HEK293 (cell line): Measurements from ENCODE around the gene PARD3.

Source experiments
- CTCF ChIA-PET: fragments of 350-600 bp; formaldehyde crosslinking; extraction: SDS; loops from one replicate; lab custom pipeline; 2021; ENCODE audit warnings: antibody characterized with exemption; lab: Yijun Ruan, JAX
- POLR2A ChIA-PET: fragments of 300-600 bp; formaldehyde crosslinking; extraction: SDS; loops from one replicate; lab custom pipeline; 2020; ENCODE audit warnings: antibody characterized with exemption, inconsistent platforms; lab: Yijun Ruan, JAX
- H3K27ac ChIP-seq: fragments of 200-500 bp; sonication (Bioruptor generic); 2 replicates; pipeline ENCODE4 v1.5.1; 2014; ENCODE audit warnings: low read depth, low read length, control low read depth, inconsistent platforms; ENCODE audit errors: extremely low read depth
- H3K36me3 ChIP-seq, 2 experiments: fragments of 200-500 bp in 1 of 2; sonication (Bioruptor generic) in 1 of 2; 1 replicate in 1 of 2; 2 replicates in 1 of 2; pipeline ENCODE4 v1.5.1; 2014 to 2017; ENCODE audit warnings: inconsistent platforms in 2 of 2, low read length in 2 of 2; ENCODE audit not compliant: control insufficient read depth in 2 of 2, insufficient read depth in 1 of 2
- H3K4me1 ChIP-seq: fragments of 200-500 bp; sonication (Bioruptor generic); 2 replicates; pipeline ENCODE4 v1.5.1; 2014; ENCODE audit warnings: mild to moderate bottlenecking, low read length, inconsistent platforms; ENCODE audit not compliant: control insufficient read depth, insufficient read depth
- H3K4me3 ChIP-seq: 2 replicates; pipeline ENCODE4 v1.5.1; 2011; ENCODE audit warnings: low read depth, mild to moderate bottlenecking, control low read depth, low read length, moderate library complexity
- H3K9me3 ChIP-seq: fragments of 200-500 bp; sonication (Bioruptor generic); 2 replicates; pipeline ENCODE4 v1.5.1; 2014; ENCODE audit warnings: low read depth, low read length, inconsistent platforms; ENCODE audit not compliant: control insufficient read depth, insufficient read depth
- EGR2 ChIP-seq: fragments of 450-650 bp; formaldehyde crosslinking; IDR thresholded peaks from 2 replicates; pipeline ENCODE4 v1.5.1; 2016; ENCODE audit warnings: low read depth, missing biosample characterization, missing genetic modification characterization
- GLIS2 ChIP-seq: fragments of 450-650 bp; formaldehyde crosslinking; IDR thresholded peaks from 2 replicates; pipeline ENCODE4 v1.5.1; 2016; ENCODE audit warnings: missing biosample characterization, missing genetic modification characterization
- IKZF3 ChIP-seq: fragments of 450-650 bp; IDR thresholded peaks from 2 replicates; pipeline ENCODE4 v1.5.0; 2018; ENCODE audit warnings: missing biosample characterization, mild to moderate bottlenecking, missing genetic modification characterization, moderate library complexity
- PRDM1 ChIP-seq: fragments of 450-650 bp; formaldehyde crosslinking; IDR thresholded peaks from 2 replicates; pipeline ENCODE4; 2016; ENCODE audit warnings: missing biosample characterization, missing genetic modification characterization
- REPIN1 ChIP-seq: fragments of 450-650 bp; formaldehyde crosslinking; IDR thresholded peaks from 2 replicates; pipeline ENCODE4 v1.5.1; 2017; ENCODE audit warnings: missing biosample characterization, missing genetic modification characterization, low read depth
- SALL2 ChIP-seq: fragments of 450-650 bp; formaldehyde crosslinking; IDR thresholded peaks from 2 replicates; pipeline ENCODE4 v1.5.0; 2017; ENCODE audit warnings: missing biosample characterization, mild to moderate bottlenecking, missing genetic modification characterization, borderline replicate concordance
- SETDB1 ChIP-seq: IDR thresholded peaks from one replicate; pipeline ENCODE4 v1.6.1; 2017; ENCODE audit warnings: mild to moderate bottlenecking, low read length, moderate library complexity, mixed read lengths; ENCODE audit not compliant: insufficient read length
- SP2 ChIP-seq: fragments of 450-650 bp; formaldehyde crosslinking; IDR thresholded peaks from 2 replicates; pipeline ENCODE4 v1.5.1; 2016; ENCODE audit warnings: missing biosample characterization, missing genetic modification characterization
- ZBTB1 ChIP-seq: fragments of 450-650 bp; formaldehyde crosslinking; IDR thresholded peaks from 2 replicates; pipeline ENCODE4 v1.5.1; 2016; ENCODE audit warnings: missing biosample characterization, missing genetic modification characterization
- ZBTB26 ChIP-seq: fragments of 450-650 bp; formaldehyde crosslinking; optimal IDR thresholded peaks from 2 replicates; pipeline ENCODE3; 2016; ENCODE audit warnings: missing biosample characterization, mild to moderate bottlenecking, missing genetic modification characterization
- ZFP3 ChIP-seq: fragments of 450-650 bp; formaldehyde crosslinking; IDR thresholded peaks from 2 replicates; pipeline ENCODE4 v1.5.1; 2016; ENCODE audit warnings: low read depth, missing biosample characterization, missing genetic modification characterization
- ZNF214 ChIP-seq: fragments of 450-650 bp; formaldehyde crosslinking; IDR thresholded peaks from 2 replicates; pipeline ENCODE4 v1.5.1; 2017; ENCODE audit warnings: missing biosample characterization, mild to moderate bottlenecking, missing genetic modification characterization, borderline replicate concordance
- ZNF221 ChIP-seq: fragments of 450-650 bp; formaldehyde crosslinking; IDR thresholded peaks from 2 replicates; pipeline ENCODE4 v1.5.1; 2017; ENCODE audit warnings: missing biosample characterization, missing genetic modification characterization, borderline replicate concordance
- ZNF23 ChIP-seq: fragments of 450-650 bp; formaldehyde crosslinking; IDR thresholded peaks from 2 replicates; pipeline ENCODE4 v1.5.1; 2016; ENCODE audit warnings: missing biosample characterization, missing genetic modification characterization, borderline replicate concordance
- ZNF280D ChIP-seq: fragments of 450-650 bp; formaldehyde crosslinking; IDR thresholded peaks from 2 replicates; pipeline ENCODE4 v1.5.1; 2016; ENCODE audit warnings: missing biosample characterization, missing genetic modification characterization
- ZNF335 ChIP-seq: fragments of 450-650 bp; formaldehyde crosslinking; conservative IDR thresholded peaks from 2 replicates; pipeline ENCODE4 v1.5.1; 2016; ENCODE audit warnings: missing biosample characterization, missing genetic modification characterization
- ZNF341 ChIP-seq: fragments of 450-650 bp; formaldehyde crosslinking; IDR thresholded peaks from 2 replicates; pipeline ENCODE4; 2016; ENCODE audit warnings: low read depth, missing biosample characterization, missing genetic modification characterization
- ZNF404 ChIP-seq: fragments of 450-650 bp; formaldehyde crosslinking; IDR thresholded peaks from 2 replicates; pipeline ENCODE4 v1.5.1; 2017; ENCODE audit warnings: missing biosample characterization, missing genetic modification characterization
- ZNF561 ChIP-seq: fragments of 450-650 bp; IDR thresholded peaks from 2 replicates; pipeline ENCODE4 v1.5.1; 2018; ENCODE audit warnings: missing biosample characterization, missing genetic modification characterization, borderline replicate concordance
- ZNF600 ChIP-seq: fragments of 450-650 bp; formaldehyde crosslinking; IDR thresholded peaks from 2 replicates; pipeline ENCODE4 v1.5.1; 2016; ENCODE audit warnings: missing biosample characterization, missing genetic modification characterization
- ZNF654 ChIP-seq: fragments of 450-650 bp; formaldehyde crosslinking; IDR thresholded peaks from 2 replicates; pipeline ENCODE4 v1.5.1; 2016; ENCODE audit warnings: low read depth, missing biosample characterization, missing genetic modification characterization
- ZNF701 ChIP-seq: fragments of 450-650 bp; formaldehyde crosslinking; IDR thresholded peaks from 2 replicates; pipeline ENCODE4 v1.5.1; 2016; ENCODE audit warnings: missing biosample characterization, missing genetic modification characterization
- ZNF707 ChIP-seq: fragments of 450-650 bp; formaldehyde crosslinking; IDR thresholded peaks from 2 replicates; pipeline ENCODE4 v1.5.1; 2016; ENCODE audit warnings: missing biosample characterization, missing genetic modification characterization
- ZNF76 ChIP-seq: fragments of 450-650 bp; formaldehyde crosslinking; IDR thresholded peaks from 2 replicates; pipeline ENCODE4; 2016; ENCODE audit warnings: low read depth, missing biosample characterization, missing genetic modification characterization, borderline replicate concordance
- ZNF837 ChIP-seq: fragments of 450-650 bp; formaldehyde crosslinking; IDR thresholded peaks from 2 replicates; pipeline ENCODE4 v1.5.1; 2016; ENCODE audit warnings: missing biosample characterization, missing genetic modification characterization
- ZSCAN23 ChIP-seq: fragments of 450-650 bp; formaldehyde crosslinking; IDR thresholded peaks from 2 replicates; pipeline ENCODE4 v1.5.1; 2016; ENCODE audit warnings: missing biosample characterization, missing genetic modification characterization
- TF ChIP-seq, protein P1 (sequence below): fragments of 450-650 bp; IDR thresholded peaks from 2 replicates; pipeline ENCODE4 v1.5.1; 2018; ENCODE audit warnings: missing biosample characterization, missing genetic modification characterization
- TF ChIP-seq, protein P2 (sequence below): fragments of 450-650 bp; formaldehyde crosslinking; IDR thresholded peaks from 2 replicates; pipeline ENCODE4 v1.5.1; 2016; ENCODE audit warnings: missing biosample characterization, missing genetic modification characterization

Gene PARD3

GRCh38 chr10:34200355-34200901, 614.7 kb downstream of the PARD3 start:
- Histone ChIP-seq H3K9me3 (no peaks in the 10 kb centered on the region), H3K4me1 (0 out of 2 replicates have a peak, but pooled peaks cover 1% of the 10 kb centered on the region), H3K27ac (no peak overlapping the region), H3K4me3 (no peak overlapping the region), H3K36me3 (no peaks in the 10 kb centered on the region)
- CTCF ChIA-PET = no interaction called here
- POLR2A ChIA-PET = no interaction called here
- TF ChIP-seq ZNF654 (no peak), PRDM1 (tag by site-specific recombination) (no peak), ZSCAN23 (no peak), SETDB1 (no peak), ZNF561 (no peak), ZFP3 (tag by site-specific recombination) (no peak), REPIN1 (tag by site-specific recombination) (no peak), ZNF707 (no peak), SALL2 (tag by site-specific recombination) (no peak), SP2 (tag by site-specific recombination) (no peak), ZNF280D (no peak), ZNF837 (tag by site-specific recombination) (no peak)

- TF ChIP-seq, protein P1, sequence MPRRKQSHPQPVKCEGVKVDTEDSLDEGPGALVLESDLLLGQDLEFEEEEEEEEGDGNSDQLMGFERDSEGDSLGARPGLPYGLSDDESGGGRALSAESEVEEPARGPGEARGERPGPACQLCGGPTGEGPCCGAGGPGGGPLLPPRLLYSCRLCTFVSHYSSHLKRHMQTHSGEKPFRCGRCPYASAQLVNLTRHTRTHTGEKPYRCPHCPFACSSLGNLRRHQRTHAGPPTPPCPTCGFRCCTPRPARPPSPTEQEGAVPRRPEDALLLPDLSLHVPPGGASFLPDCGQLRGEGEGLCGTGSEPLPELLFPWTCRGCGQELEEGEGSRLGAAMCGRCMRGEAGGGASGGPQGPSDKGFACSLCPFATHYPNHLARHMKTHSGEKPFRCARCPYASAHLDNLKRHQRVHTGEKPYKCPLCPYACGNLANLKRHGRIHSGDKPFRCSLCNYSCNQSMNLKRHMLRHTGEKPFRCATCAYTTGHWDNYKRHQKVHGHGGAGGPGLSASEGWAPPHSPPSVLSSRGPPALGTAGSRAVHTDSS (tag by site-specific recombination) = no peak
- TF ChIP-seq ZNF221 (no peak), ZBTB1 (tag by site-specific recombination) (no peak)
- TF ChIP-seq, all 188 proteins: peak for 0
- CTCF ChIA-PET = interaction anchor here (0.8 kb wide), 1 partner anchor 1286 kb away, joined by 3 read pairs; no protein-coding TSS in a partner anchor
- Histone ChIP-seq H3K4me1 (peaks cover 14% of the 10 kb centered on the region), H3K4me3 (no peak overlapping the region), H3K9me3 (no peaks in the 10 kb centered on the region), H3K27ac (no peak overlapping the region), H3K36me3 (no peaks in the 10 kb centered on the region)
- POLR2A ChIA-PET = no interaction called here
Measured at GRCh38 chr10:34198953-34199352, 616.1 kb downstream of the PARD3 start.

DNA sequence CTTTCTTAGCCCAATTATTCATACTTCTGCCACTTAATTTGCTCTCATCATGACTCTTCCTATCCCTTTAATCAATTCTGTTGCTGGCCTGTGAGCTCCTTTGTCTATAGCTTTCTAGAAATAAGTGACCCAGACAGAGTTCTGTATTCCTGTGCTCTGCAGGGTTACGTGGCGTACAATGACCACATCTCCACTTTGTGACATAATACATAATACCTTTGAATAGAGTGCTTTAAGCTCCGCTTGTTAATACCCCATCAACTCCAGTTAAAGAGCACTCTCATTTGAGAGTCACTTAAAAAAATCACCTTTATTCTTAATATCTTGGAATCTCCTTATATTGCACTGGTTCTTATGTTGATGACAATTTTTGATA, 619.0 kb downstream of the PARD3 start:
- Histone ChIP-seq H3K27ac (no peak overlapping the region), H3K9me3 (no peaks in the 10 kb centered on the region), H3K4me1 (peaks cover 15% of the 10 kb centered on the region), H3K36me3 (no peaks in the 10 kb centered on the region), H3K4me3 (no peak overlapping the region)
- ChIA-PET POLR2A (no interaction called here), CTCF (interaction anchor here (1.3 kb wide), 1 partner anchor 443 kb away, joined by 4 read pairs; no protein-coding TSS in a partner anchor)
- TF ChIP-seq ZNF600 (tag by site-specific recombination) (no peak), ZNF76 (no peak), ZNF341 (tag by site-specific recombination) (no peak), GLIS2 (tag by site-specific recombination) (no peak), ZNF404 (tag by site-specific recombination) (no peak), IKZF3 (tag by site-specific recombination) (no peak), ZBTB26 (no peak), EGR2 (tag by site-specific recombination) (no peak), ZNF23 (tag by site-specific recombination) (no peak), ZNF701 (tag by site-specific recombination) (no peak), ZNF335 (tag by site-specific recombination) (no peak), ZNF214 (tag by site-specific recombination) (no peak)
- TF ChIP-seq, protein P2, sequence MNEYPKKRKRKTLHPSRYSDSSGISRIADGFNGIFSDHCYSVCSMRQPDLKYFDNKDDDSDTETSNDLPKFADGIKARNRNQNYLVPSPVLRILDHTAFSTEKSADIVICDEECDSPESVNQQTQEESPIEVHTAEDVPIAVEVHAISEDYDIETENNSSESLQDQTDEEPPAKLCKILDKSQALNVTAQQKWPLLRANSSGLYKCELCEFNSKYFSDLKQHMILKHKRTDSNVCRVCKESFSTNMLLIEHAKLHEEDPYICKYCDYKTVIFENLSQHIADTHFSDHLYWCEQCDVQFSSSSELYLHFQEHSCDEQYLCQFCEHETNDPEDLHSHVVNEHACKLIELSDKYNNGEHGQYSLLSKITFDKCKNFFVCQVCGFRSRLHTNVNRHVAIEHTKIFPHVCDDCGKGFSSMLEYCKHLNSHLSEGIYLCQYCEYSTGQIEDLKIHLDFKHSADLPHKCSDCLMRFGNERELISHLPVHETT (tag by site-specific recombination) = no peak
